ENCODE data around the gene GAN.

DNA sequence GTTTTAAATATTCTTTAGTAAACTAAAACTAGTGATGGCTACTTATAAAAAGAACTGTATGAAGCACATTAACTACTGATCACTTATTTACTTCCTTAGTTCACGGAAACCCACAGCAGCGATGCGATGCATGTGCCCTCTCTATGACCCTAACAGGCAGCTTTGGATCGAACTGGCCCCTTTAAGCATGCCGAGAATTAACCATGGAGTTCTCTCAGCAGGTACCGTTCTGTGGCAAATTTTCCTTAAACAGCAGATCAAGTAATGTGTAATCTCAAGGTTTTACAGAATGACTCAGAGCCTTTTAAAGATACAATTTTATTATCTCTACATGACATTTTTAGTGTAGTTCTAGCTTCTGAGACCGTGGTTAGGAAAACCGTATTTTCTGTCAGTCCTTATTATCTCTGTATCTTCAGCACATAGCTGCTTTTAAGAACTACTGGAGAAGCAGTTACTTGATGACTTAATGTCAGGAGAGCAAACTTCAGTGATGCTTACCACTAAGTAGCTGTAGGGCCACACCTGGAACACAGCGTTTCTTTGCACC is 43.0 kb downstream of the GAN start:
- TF ChIP-seq, protein P1, sequence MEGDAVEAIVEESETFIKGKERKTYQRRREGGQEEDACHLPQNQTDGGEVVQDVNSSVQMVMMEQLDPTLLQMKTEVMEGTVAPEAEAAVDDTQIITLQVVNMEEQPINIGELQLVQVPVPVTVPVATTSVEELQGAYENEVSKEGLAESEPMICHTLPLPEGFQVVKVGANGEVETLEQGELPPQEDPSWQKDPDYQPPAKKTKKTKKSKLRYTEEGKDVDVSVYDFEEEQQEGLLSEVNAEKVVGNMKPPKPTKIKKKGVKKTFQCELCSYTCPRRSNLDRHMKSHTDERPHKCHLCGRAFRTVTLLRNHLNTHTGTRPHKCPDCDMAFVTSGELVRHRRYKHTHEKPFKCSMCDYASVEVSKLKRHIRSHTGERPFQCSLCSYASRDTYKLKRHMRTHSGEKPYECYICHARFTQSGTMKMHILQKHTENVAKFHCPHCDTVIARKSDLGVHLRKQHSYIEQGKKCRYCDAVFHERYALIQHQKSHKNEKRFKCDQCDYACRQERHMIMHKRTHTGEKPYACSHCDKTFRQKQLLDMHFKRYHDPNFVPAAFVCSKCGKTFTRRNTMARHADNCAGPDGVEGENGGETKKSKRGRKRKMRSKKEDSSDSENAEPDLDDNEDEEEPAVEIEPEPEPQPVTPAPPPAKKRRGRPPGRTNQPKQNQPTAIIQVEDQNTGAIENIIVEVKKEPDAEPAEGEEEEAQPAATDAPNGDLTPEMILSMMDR (IDR thresholded peaks at IDR 0.05), result no peak
- no peak for TF ChIP-seq POLR2A (IDR thresholded peaks at IDR 0.05; ENCODE audit: low read depth)
- no peak for TF ChIP-seq POLR2AphosphoS5 (IDR thresholded peaks at IDR 0.05)
- no peak for TF ChIP-seq EP300 (IDR thresholded peaks at IDR 0.05)

Data from esophagus muscularis mucosa (tissue), 4 donors.